ENCODE data around the gene HNRNPCL1.
"Not testable (repeated sequence)": the region's sequence is repeated elsewhere in the genome, so short reads cannot be mapped to it uniquely, and the experiment has no call there.

GRCh38 chr1:12898170-12898569 is 49.6 kb upstream of the HNRNPCL1 start, which contains the start of gene PRAMEF10:
- TF ChIP-seq ZNF274 (IDR thresholded peaks at IDR 0.05; ENCODE audit: low read depth, low read length); YY1 (IDR thresholded peaks at IDR 0.05; ENCODE audit: insufficient read depth, insufficient read length); SUZ12 (IDR thresholded peaks at IDR 0.05; ENCODE audit: extremely low read depth, insufficient read depth, insufficient read length): not testable (repeated sequence)

Measured in NT2/D1 (cell line).